Heart left ventricle (tissue), 16 donors: ENCODE results near the gene VENTX. TPM values are rescaled to one million over a fixed set of nuclear protein-coding genes. Genes with fewer than 3 reads are reported as not detected.

ENCODE experiments used
- ATAC-seq, 4 donors: fragments of 200-7000 bp; cut with Tn5 transposase; one replicate each; pipeline ENCODE4 v1.9.1; 2020 to 2022; ENCODE audit warnings: moderate library complexity in 4 of 4, mild to moderate bottlenecking in 3 of 4, moderate number of reproducible peaks in 1 of 4
- DNase-seq, 5 donors: peaks; one replicate each; pipeline ENCODE4 v3.0.0-alpha.2; 2020
- H3K27ac ChIP-seq, 12 donors: fragments of 200-600 bp; sonication (generic) in 4 of 12; one replicate each; pipeline versions ENCODE4 v1.5.0 to v1.8.0; 2016 to 2022; ENCODE audit warnings: mild to moderate bottlenecking in 2 of 12
- H3K27me3 ChIP-seq, 9 donors: fragments of 200-600 bp; sonication (generic) in 2 of 9; one replicate each; pipeline versions ENCODE4 v1.5.1 to v1.8.0; 2016 to 2022; ENCODE audit warnings: mild to moderate bottlenecking in 3 of 9
- H3K36me3 ChIP-seq, 9 donors: fragments of 200-600 bp; sonication (generic) in 2 of 9; one replicate each; pipeline versions ENCODE4 v1.5.0 to v1.8.0; 2018 to 2022; ENCODE audit warnings: mild to moderate bottlenecking in 2 of 9
- H3K4me1 ChIP-seq, 12 donors: fragments of 200-600 bp; sonication (generic) in 4 of 12; one replicate each; pipeline versions ENCODE4 v1.5.0 to v1.8.0; 2016 to 2022; ENCODE audit warnings: mild to moderate bottlenecking in 3 of 12
- H3K4me3 ChIP-seq, 12 donors: fragments of 200-600 bp; sonication (generic) in 4 of 12; one replicate each; pipeline versions ENCODE4 v1.5.0 to v1.8.0; 2017 to 2022; ENCODE audit warnings: mild to moderate bottlenecking in 9 of 12, moderate library complexity in 4 of 12
- H3K9me3 ChIP-seq, 12 donors: fragments of 200-600 bp; sonication (generic) in 4 of 12; one replicate each; pipeline versions ENCODE4 v1.5.0 to v1.8.0; 2016 to 2022; ENCODE audit warnings: mild to moderate bottlenecking in 1 of 12
- POLR2A ChIP-seq, 2 donors: fragments of 450-650 bp; IDR thresholded peaks; one replicate each; pipeline ENCODE4 v1.6.1; 2017; ENCODE audit warnings: antibody characterized with exemption in 2 of 2, mild to moderate bottlenecking in 2 of 2, moderate library complexity in 2 of 2
- WGBS, 4 donors: extraction: QIAGEN DNeasy Blood & Tissue Kit in 2 of 4; methylation state at CpG; one replicate each; pipeline versions ENCODE4 v1.1.5 to v1.1.7; 2013 to 2018; 5-methylcytosine and 5-hydroxymethylcytosine counted together
- intact Hi-C, 10 donors: fragments of 100-400 bp; cut with DNase I; formaldehyde crosslinking; loops; one replicate each; pipeline versions ENCODE4 v1.11.1 to v1.14.2; 2022
- polyA plus RNA-seq, 2 donors: library from polyadenylated mRNA; stranded (reverse); fragments of 200-250 nt; gene quantifications; one replicate each; pipeline ENCODE4 v1.2.3, GENCODE V29; 2013
- total RNA-seq, 9 donors: library from RNA; depleted of rRNA in 2 of 9; stranded (reverse); fragments of >200 nt in 2 of 9; fragmentation: NEBNext Ultra II Directional in 3 of 9; extraction: Animal tissue kit (Norgen Biotek cat#: 25700) in 3 of 9; gene quantifications; one replicate each; pipeline versions ENCODE4 v1.1.0 to v1.2.4, GENCODE V29; 2016 to 2023
- TF ChIP-seq, protein P1 (sequence below), 12 donors: fragments of 200-600 bp; sonication (generic) in 4 of 12; IDR thresholded peaks; one replicate each; pipeline versions ENCODE4 v1.5.0 to v1.8.0; 2018 to 2022; ENCODE audit warnings: antibody characterized with exemption in 12 of 12, mild to moderate bottlenecking in 5 of 12
- donor health status: ischemic (EF 13 %, LVEDD 7.1; RV severe dilation, severe dysfunction).
- donor health status: healthy with polysubstance abuse.
- donor health status: DM: no; HTN: yes; CAD: no.
- donor health status: DM: no; HTN: no; CAD: no.
- donor health status: ischemic (EF 25% LVEDD 6.9; RV normal size, moderate dysfunction).
- donor health status: ischemic (EF 25% LVEDD 5.7; RV mildly dilated, moderate dysfunction).
- donor health status: healthy.
- donor health status: DM: yes; HTN: yes; CAD: no.
- donor health status: ischemic (EF 35%, LVEDD 5.7; RV mildly dilated, moderate dysfunction).
- donor health status: nonischemic (EF 11% LVEDD 7.7; RV severe dilation, severe dysfunction).
- donor health status: DM: yes; HTN: yes; CAD: no.
- donor health status: PGD.
- donor health status: ischemic (EF 29% LVEDD 5.4; RV normal size, mild dysfunction).
- donor health status: nonischemic (EF 23%, LVEDD 6.1; RV moderate dilation, normal function).

VENTX gene
- total and polyA plus RNA-seq, 11 donors = 0.29 to 2.3 (median 0.58) TPM

GRCh38 chr10:133249094-133249780, 11.6 kb downstream of the VENTX start:
- H3K9me3 ChIP-seq = no peaks in the 10 kb centered on the region
- ATAC-seq (no peak), DNase-seq (no peak)
- H3K27me3 ChIP-seq = peaks cover 0 to 55% (median 27%) of the 10 kb centered on the region in 9 donors
- H3K4me1 ChIP-seq = peaks cover 0 to 12% (median 0%) of the 10 kb centered on the region in 12 donors
- H3K27ac ChIP-seq = no peak overlapping the region
- 63 to 78% (median 69%) methylated on average over 18 to 21 of the region's 21 CpGs for WGBS, 4 donors
- H3K36me3 ChIP-seq = no peaks in the 10 kb centered on the region
- intact Hi-C loops = no loop called here
- no peak overlapping the region for H3K4me3 ChIP-seq
- TF ChIP-seq, protein P1, sequence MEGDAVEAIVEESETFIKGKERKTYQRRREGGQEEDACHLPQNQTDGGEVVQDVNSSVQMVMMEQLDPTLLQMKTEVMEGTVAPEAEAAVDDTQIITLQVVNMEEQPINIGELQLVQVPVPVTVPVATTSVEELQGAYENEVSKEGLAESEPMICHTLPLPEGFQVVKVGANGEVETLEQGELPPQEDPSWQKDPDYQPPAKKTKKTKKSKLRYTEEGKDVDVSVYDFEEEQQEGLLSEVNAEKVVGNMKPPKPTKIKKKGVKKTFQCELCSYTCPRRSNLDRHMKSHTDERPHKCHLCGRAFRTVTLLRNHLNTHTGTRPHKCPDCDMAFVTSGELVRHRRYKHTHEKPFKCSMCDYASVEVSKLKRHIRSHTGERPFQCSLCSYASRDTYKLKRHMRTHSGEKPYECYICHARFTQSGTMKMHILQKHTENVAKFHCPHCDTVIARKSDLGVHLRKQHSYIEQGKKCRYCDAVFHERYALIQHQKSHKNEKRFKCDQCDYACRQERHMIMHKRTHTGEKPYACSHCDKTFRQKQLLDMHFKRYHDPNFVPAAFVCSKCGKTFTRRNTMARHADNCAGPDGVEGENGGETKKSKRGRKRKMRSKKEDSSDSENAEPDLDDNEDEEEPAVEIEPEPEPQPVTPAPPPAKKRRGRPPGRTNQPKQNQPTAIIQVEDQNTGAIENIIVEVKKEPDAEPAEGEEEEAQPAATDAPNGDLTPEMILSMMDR (IDR thresholded peaks at IDR 0.05) = no peak
- no peak for TF ChIP-seq POLR2A (IDR thresholded peaks at IDR 0.05)

- no peak overlapping the region for H3K27ac ChIP-seq
- H3K27me3 ChIP-seq = peaks cover 0 to 48% (median 22%) of the 10 kb centered on the region in 9 donors
- no peaks in the 10 kb centered on the region for H3K9me3 ChIP-seq
- no peak for TF ChIP-seq POLR2A (IDR thresholded peaks at IDR 0.05)
- TF ChIP-seq, protein P1 (IDR thresholded peaks at IDR 0.05) = no peak
- no peak overlapping the region for H3K4me3 ChIP-seq
- intact Hi-C loops = no loop called here
- no peaks in the 10 kb centered on the region for H3K36me3 ChIP-seq
- DNase-seq (no peak), ATAC-seq (no peak)
- peaks cover 0 to 12% (median 0%) of the 10 kb centered on the region in 12 donors for H3K4me1 ChIP-seq
- 50 to 71% (median 58%) methylated on average over 11 of the region's 11 CpGs for WGBS, 4 donors
Observed at GRCh38 chr10:133249975-133250754, 12.5 kb downstream of the VENTX start.

- ATAC-seq (peak in 3 of 4 donors; percentile 48 to 54 (median 50)), DNase-seq (no peak)
- peaks cover 0 to 12% (median 0%) of the 10 kb centered on the region in 12 donors for H3K4me1 ChIP-seq
- no peaks in the 10 kb centered on the region for H3K9me3 ChIP-seq
- WGBS, 4 donors = 44 to 55% (median 49%) methylated on average over 17 to 28 of the region's 28 CpGs
- no peak overlapping the region for H3K4me3 ChIP-seq
- H3K27me3 ChIP-seq = peaks cover 0 to 35% (median 17%) of the 10 kb centered on the region in 9 donors
- H3K27ac ChIP-seq = no peak overlapping the region
- intact Hi-C loops = no loop called here
- TF ChIP-seq, protein P1 (IDR thresholded peaks at IDR 0.05) = no peak
- TF ChIP-seq POLR2A (IDR thresholded peaks at IDR 0.05) = no peak
- H3K36me3 ChIP-seq = no peaks in the 10 kb centered on the region
Observed at GRCh38 chr10:133251388-133252222, 13.9 kb downstream of the VENTX start.
